ENCODE results near the gene MMP17. TPM values are rescaled to one million over a fixed set of nuclear protein-coding genes. Genes with fewer than 3 reads are reported as not detected.

MMP17 gene
- total and polyA plus RNA-seq, 10 of the 15 experiments (the other 5 are each of a cell fraction or from before 2014, with no cell fraction given): 0.11 to 0.28 (median 0.23) TPM; not detected in 7

GRCh38 chr12:131896080-131896810, 68.1 kb downstream of the MMP17 start (continued):
- TF ChIP-seq KAT2A (conservative IDR thresholded peaks at IDR 0.05; ENCODE audit: control insufficient read depth, low read depth, low read length) (no peak), MYC (IDR thresholded peaks at IDR 0.05; ENCODE audit: insufficient read depth, insufficient read length, insufficient replicate concordance, low read length, severe bottlenecking) (no peak), POU2F2 (IDR thresholded peaks at IDR 0.05; ENCODE audit: borderline replicate concordance, low read depth, low read length) (no peak), BMI1 (IDR thresholded peaks at IDR 0.05; ENCODE audit: borderline replicate concordance) (no peak), EGR1 (IDR thresholded peaks at IDR 0.05; ENCODE audit: borderline replicate concordance in 1 of 2, low read depth in 2 of 2, low read length in 2 of 2) (no peak), RAD51 (IDR thresholded peaks at IDR 0.05) (no peak), RB1 (IDR thresholded peaks at IDR 0.05; ENCODE audit: borderline replicate concordance) (no peak), GATAD2B (conservative IDR thresholded peaks at IDR 0.05; ENCODE audit: low read depth) (no peak), SREBF2 (IDR thresholded peaks at IDR 0.05; ENCODE audit: low read length) (no peak), SIN3A (IDR thresholded peaks at IDR 0.05; ENCODE audit: low read depth, low read length) (peak; percentile 58; the same call in 1 of the 2 replicates), HDGF (IDR thresholded peaks at IDR 0.05) (no peak), MYB (IDR thresholded peaks at IDR 0.05; ENCODE audit: borderline replicate concordance, low read depth, low read length) (no peak), ZNF217 (IDR thresholded peaks at IDR 0.05) (no peak), NR2F1 (conservative IDR thresholded peaks at IDR 0.05) (no peak), SMAD5 (IDR thresholded peaks at IDR 0.05; ENCODE audit: low read depth) (no peak), ZBTB40 (IDR thresholded peaks at IDR 0.05; ENCODE audit: borderline replicate concordance) (no peak), PML (IDR thresholded peaks at IDR 0.05; ENCODE audit: low read length) (no peak), LARP7 (IDR thresholded peaks at IDR 0.05) (no peak), CEBPB (IDR thresholded peaks at IDR 0.05; ENCODE audit: borderline replicate concordance in 1 of 2, low read depth in 2 of 2, low read length in 2 of 2) (no peak)
- TF ChIP-seq, protein P1, sequence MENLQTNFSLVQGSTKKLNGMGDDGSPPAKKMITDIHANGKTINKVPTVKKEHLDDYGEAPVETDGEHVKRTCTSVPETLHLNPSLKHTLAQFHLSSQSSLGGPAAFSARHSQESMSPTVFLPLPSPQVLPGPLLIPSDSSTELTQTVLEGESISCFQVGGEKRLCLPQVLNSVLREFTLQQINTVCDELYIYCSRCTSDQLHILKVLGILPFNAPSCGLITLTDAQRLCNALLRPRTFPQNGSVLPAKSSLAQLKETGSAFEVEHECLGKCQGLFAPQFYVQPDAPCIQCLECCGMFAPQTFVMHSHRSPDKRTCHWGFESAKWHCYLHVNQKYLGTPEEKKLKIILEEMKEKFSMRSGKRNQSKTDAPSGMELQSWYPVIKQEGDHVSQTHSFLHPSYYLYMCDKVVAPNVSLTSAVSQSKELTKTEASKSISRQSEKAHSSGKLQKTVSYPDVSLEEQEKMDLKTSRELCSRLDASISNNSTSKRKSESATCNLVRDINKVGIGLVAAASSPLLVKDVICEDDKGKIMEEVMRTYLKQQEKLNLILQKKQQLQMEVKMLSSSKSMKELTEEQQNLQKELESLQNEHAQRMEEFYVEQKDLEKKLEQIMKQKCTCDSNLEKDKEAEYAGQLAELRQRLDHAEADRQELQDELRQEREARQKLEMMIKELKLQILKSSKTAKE (IDR thresholded peaks at IDR 0.05; ENCODE audit: low read depth, poor library complexity, severe bottlenecking): no peak
- TF ChIP-seq, protein P2, sequence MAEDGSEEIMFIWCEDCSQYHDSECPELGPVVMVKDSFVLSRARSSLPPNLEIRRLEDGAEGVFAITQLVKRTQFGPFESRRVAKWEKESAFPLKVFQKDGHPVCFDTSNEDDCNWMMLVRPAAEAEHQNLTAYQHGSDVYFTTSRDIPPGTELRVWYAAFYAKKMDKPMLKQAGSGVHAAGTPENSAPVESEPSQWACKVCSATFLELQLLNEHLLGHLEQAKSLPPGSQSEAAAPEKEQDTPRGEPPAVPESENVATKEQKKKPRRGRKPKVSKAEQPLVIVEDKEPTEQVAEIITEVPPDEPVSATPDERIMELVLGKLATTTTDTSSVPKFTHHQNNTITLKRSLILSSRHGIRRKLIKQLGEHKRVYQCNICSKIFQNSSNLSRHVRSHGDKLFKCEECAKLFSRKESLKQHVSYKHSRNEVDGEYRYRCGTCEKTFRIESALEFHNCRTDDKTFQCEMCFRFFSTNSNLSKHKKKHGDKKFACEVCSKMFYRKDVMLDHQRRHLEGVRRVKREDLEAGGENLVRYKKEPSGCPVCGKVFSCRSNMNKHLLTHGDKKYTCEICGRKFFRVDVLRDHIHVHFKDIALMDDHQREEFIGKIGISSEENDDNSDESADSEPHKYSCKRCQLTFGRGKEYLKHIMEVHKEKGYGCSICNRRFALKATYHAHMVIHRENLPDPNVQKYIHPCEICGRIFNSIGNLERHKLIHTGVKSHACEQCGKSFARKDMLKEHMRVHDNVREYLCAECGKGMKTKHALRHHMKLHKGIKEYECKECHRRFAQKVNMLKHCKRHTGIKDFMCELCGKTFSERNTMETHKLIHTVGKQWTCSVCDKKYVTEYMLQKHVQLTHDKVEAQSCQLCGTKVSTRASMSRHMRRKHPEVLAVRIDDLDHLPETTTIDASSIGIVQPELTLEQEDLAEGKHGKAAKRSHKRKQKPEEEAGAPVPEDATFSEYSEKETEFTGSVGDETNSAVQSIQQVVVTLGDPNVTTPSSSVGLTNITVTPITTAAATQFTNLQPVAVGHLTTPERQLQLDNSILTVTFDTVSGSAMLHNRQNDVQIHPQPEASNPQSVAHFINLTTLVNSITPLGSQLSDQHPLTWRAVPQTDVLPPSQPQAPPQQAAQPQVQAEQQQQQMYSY (CRISPR knock-in tag; IDR thresholded peaks at IDR 0.05): no peak

Measured in GM12878 (cell line).